ENCODE data around the gene ACSF3. TPM values are rescaled to one million over a fixed set of nuclear protein-coding genes. Genes with fewer than 3 reads are reported as not detected.

ACSF3 gene
- polyA plus RNA-seq, 1 donor from 2014 or later: 20.8 TPM

DNA sequence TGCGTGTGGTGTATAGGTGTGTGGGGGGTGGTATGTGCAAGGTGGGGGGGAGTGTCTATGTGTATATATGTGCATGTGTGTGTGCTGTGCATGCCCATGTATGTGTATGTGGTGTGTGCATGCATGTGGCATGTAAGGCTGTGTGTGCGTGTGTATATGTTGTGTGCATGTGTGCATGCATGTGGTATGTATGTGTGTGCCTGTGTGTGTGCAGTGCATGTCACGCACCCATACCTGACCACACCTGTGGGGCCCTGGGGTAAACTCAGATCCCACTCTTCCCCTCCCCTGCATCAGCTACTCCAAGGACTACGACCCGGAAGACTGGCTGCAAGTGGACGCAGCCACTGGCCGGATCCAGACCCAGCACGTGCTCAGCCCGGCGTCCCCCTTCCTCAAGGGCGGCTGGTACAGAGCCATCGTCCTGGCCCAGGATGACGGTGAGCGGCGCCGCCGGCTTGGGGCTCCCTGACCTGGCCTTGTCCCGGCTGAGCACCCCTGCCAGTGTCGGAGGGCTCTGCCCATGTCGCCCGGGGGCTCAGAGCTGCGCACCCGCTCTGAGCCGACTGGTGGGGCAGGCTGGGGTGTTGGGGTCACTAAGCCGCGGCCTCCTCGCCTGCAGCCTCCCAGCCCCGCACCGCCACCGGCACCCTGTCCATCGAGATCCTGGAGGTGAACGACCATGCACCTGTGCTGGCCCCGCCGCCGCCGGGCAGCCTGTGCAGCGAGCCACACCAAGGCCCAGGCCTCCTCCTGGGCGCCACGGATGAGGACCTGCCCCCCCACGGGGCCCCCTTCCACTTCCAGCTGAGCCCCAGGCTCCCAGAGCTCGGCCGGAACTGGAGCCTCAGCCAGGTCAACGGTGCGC lies 97.6 kb downstream of the ACSF3 start:
- no peak for TF ChIP-seq MXI1 (conservative IDR thresholded peaks at IDR 0.05; ENCODE audit: poor library complexity, severe bottlenecking)
- no peak for TF ChIP-seq POLR2AphosphoS5 (IDR thresholded peaks at IDR 0.05)
- no peak for TF ChIP-seq EP300 (conservative IDR thresholded peaks at IDR 0.05; ENCODE audit: poor library complexity, severe bottlenecking)
- no peak for TF ChIP-seq TAF1 (IDR thresholded peaks at IDR 0.05; ENCODE audit: low read depth)
- TF ChIP-seq RAD21 (conservative IDR thresholded peaks at IDR 0.05): no peak
- TF ChIP-seq, protein P1, sequence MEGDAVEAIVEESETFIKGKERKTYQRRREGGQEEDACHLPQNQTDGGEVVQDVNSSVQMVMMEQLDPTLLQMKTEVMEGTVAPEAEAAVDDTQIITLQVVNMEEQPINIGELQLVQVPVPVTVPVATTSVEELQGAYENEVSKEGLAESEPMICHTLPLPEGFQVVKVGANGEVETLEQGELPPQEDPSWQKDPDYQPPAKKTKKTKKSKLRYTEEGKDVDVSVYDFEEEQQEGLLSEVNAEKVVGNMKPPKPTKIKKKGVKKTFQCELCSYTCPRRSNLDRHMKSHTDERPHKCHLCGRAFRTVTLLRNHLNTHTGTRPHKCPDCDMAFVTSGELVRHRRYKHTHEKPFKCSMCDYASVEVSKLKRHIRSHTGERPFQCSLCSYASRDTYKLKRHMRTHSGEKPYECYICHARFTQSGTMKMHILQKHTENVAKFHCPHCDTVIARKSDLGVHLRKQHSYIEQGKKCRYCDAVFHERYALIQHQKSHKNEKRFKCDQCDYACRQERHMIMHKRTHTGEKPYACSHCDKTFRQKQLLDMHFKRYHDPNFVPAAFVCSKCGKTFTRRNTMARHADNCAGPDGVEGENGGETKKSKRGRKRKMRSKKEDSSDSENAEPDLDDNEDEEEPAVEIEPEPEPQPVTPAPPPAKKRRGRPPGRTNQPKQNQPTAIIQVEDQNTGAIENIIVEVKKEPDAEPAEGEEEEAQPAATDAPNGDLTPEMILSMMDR (IDR thresholded peaks at IDR 0.05; ENCODE audit: poor library complexity, severe bottlenecking): no peak
- TF ChIP-seq EZH2 (IDR thresholded peaks at IDR 0.05; ENCODE audit: borderline replicate concordance, insufficient read depth, low read length, poor library complexity, severe bottlenecking): no peak
- TF ChIP-seq SMC3 (conservative IDR thresholded peaks at IDR 0.05; ENCODE audit: poor library complexity): no peak
- TF ChIP-seq, protein P2, sequence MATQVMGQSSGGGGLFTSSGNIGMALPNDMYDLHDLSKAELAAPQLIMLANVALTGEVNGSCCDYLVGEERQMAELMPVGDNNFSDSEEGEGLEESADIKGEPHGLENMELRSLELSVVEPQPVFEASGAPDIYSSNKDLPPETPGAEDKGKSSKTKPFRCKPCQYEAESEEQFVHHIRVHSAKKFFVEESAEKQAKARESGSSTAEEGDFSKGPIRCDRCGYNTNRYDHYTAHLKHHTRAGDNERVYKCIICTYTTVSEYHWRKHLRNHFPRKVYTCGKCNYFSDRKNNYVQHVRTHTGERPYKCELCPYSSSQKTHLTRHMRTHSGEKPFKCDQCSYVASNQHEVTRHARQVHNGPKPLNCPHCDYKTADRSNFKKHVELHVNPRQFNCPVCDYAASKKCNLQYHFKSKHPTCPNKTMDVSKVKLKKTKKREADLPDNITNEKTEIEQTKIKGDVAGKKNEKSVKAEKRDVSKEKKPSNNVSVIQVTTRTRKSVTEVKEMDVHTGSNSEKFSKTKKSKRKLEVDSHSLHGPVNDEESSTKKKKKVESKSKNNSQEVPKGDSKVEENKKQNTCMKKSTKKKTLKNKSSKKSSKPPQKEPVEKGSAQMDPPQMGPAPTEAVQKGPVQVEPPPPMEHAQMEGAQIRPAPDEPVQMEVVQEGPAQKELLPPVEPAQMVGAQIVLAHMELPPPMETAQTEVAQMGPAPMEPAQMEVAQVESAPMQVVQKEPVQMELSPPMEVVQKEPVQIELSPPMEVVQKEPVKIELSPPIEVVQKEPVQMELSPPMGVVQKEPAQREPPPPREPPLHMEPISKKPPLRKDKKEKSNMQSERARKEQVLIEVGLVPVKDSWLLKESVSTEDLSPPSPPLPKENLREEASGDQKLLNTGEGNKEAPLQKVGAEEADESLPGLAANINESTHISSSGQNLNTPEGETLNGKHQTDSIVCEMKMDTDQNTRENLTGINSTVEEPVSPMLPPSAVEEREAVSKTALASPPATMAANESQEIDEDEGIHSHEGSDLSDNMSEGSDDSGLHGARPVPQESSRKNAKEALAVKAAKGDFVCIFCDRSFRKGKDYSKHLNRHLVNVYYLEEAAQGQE (IDR thresholded peaks at IDR 0.05; ENCODE audit: borderline replicate concordance): no peak
- Histone ChIP-seq H3K4me3 (ENCODE audit: low read length) (no peak overlapping the region), H3K4me2 (ENCODE audit: low read length) (no peak overlapping the region), H2AFZ (ENCODE audit: low read depth, low read length) (no peak overlapping the region), H3K9me2 (ENCODE audit: insufficient read depth, low read length) (no peaks in the 10 kb centered on the region), H3K27ac (ENCODE audit: low read length) (no peak overlapping the region), H3F3A (ENCODE audit: insufficient read depth, low read length, poor library complexity, severe bottlenecking) (no peaks in the 10 kb centered on the region), H3K27me3 (ENCODE audit: insufficient read depth, low read depth, low read length) (peaks cover 21% of the 10 kb centered on the region), H3K9ac (ENCODE audit: low read length) (no peak overlapping the region), H4K20me1 (ENCODE audit: insufficient read depth) (no peaks in the 10 kb centered on the region), H3K79me2 (replicated peaks; ENCODE audit: insufficient read depth, low read length) (no peaks in the 10 kb centered on the region), H3K9me3 (ENCODE audit: low read length) (no peaks in the 10 kb centered on the region), H3K36me3 (ENCODE audit: insufficient read depth, low read length) (no peaks in the 10 kb centered on the region)

DNA sequence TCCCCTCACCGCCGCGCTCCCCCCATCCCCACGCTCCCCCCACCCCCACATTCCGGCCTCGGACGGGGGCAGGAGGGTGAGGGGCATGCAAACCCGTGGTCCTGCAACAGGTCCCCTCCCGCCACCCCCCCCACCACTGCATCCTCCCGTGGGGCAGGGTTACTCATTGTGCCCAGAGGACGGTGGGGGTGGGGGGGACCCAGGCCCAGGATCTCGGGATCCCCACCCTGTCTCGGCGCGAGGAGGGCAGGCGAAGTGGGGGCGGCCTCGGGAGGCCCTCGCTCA lies 98.2 kb downstream of the ACSF3 start:
- Histone ChIP-seq H3F3A (ENCODE audit: insufficient read depth, low read length, poor library complexity, severe bottlenecking) (no peaks in the 10 kb centered on the region), H3K27me3 (ENCODE audit: insufficient read depth, low read depth, low read length) (peaks cover 21% of the 10 kb centered on the region), H3K9me3 (ENCODE audit: low read length) (no peaks in the 10 kb centered on the region), H3K36me3 (ENCODE audit: insufficient read depth, low read length) (no peaks in the 10 kb centered on the region), H3K4me3 (ENCODE audit: low read length) (peak overlapping the region; percentile 60), H3K4me2 (ENCODE audit: low read length) (no peak overlapping the region), H3K79me2 (replicated peaks; ENCODE audit: insufficient read depth, low read length) (no peaks in the 10 kb centered on the region), H4K20me1 (ENCODE audit: insufficient read depth) (no peaks in the 10 kb centered on the region), H3K9ac (ENCODE audit: low read length) (no peak overlapping the region), H3K9me2 (ENCODE audit: insufficient read depth, low read length) (no peaks in the 10 kb centered on the region), H2AFZ (ENCODE audit: low read depth, low read length) (no peak overlapping the region), H3K27ac (ENCODE audit: low read length) (no peak overlapping the region)
- TF ChIP-seq EP300 (conservative IDR thresholded peaks at IDR 0.05; ENCODE audit: poor library complexity, severe bottlenecking) (no peak), SMC3 (conservative IDR thresholded peaks at IDR 0.05; ENCODE audit: poor library complexity) (no peak), TAF1 (IDR thresholded peaks at IDR 0.05; ENCODE audit: low read depth) (no peak), EZH2 (IDR thresholded peaks at IDR 0.05; ENCODE audit: borderline replicate concordance, insufficient read depth, low read length, poor library complexity, severe bottlenecking) (no peak), RAD21 (conservative IDR thresholded peaks at IDR 0.05) (no peak), POLR2AphosphoS5 (IDR thresholded peaks at IDR 0.05) (no peak), MXI1 (conservative IDR thresholded peaks at IDR 0.05; ENCODE audit: poor library complexity, severe bottlenecking) (no peak)
- TF ChIP-seq, protein P2 (IDR thresholded peaks at IDR 0.05; ENCODE audit: borderline replicate concordance): no peak
- TF ChIP-seq, protein P1 (IDR thresholded peaks at IDR 0.05; ENCODE audit: poor library complexity, severe bottlenecking): no peak

Measured in neural cell (in vitro differentiated cells).